Bronchial smooth muscle cell (primary cell): ENCODE data around the gene ACO2. TPM values are rescaled to one million over a fixed set of nuclear protein-coding genes. Genes with fewer than 3 reads are reported as not detected.

Source experiments
- total RNA-seq: library from RNA; depleted of rRNA; stranded (reverse); fragments of >200 nt; gene quantifications from 2 replicates; pipeline ENCODE4 v1.2.1, GENCODE V29; 2014

The ACO2 gene
- total RNA-seq: 72.7 and 77.5 TPM in 2 replicates

DNA sequence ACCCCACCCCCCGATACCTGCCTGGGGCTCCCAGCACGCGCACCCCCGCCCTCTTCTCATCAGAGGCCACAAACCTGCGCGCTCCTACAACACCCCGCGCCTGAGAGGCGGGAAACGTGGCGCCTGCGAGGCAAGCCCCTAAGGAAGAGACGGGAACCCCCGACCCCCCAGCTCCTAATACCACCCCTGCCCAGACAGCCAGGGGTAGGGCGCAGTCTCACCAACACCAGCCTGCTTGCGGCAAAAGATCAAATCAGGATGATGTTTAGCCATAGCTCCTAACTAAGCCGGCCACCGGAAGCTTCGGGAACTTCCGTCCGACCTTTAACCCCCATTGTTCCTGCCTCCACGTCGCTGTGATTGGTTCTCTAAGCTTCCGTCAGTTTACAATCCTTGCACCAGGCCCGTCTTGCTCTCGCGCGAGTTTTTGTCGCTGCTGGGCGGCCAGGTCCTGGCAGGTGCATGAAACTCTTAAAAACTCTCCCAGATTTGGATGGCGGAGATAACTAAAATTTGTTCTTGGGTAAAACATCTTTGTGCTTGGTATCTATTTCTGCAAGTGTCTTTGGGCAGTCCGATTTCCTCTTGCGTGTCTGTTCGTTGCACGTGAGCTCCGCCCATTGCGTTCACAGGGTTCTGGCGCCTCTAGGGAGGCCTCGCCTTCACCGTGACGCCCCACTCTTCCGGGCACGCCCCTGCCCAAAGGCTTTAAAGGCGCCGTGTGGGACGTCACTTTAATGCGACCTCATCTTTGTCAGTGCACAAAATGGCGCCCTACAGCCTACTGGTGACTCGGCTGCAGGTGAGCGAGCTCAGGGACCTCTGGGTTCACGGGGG lies at the start of gene ACO2, which contains the start of gene PHF5A:
Gene ACO2, plus strand, starts transcription at position 737 of the 837 bp plus-strand sequence. Its CDS starts 30 bp downstream, at position 767.
Gene PHF5A, minus strand, starts transcription at position 312 of the 837 bp plus-strand sequence. Its CDS starts 39 bp downstream, at position 273.

DNA sequence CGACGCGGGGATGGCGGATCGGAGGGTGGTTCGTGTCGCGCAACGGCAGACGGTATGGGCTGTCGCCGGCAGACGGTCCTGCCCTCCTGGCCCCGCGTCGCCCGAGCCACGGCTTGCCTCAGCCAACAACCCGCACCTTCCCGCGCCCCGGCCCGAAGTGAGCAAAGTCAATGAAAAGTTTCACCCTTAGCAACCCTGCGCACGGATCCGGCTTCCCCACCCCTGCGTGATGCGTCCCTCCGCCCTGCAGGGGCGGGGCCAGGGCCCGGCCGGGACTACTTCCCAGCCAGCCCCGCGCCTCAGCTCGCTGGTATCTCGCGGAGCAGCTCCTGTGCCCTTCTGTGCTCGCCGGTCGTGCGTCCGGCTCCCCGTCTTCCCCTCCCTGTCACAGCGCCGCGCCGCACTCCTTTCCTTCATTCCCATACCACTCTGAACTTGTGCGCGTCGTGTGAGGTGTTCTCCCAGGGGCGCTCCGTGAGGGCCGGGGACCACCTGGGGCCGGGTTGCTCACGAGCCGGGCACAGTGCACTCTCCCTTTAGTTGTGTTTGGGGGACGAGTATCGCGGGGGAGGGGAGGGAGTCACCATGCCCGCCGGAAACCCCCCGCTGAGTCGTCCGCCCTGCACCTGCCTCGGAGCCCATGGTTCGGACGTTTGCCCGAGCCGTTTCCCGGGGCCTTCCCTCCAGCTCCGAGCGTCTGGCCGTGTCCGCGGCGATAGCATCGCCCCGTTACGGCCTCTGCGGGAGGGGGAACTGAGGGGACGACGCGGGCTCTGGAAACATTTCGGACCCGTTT lies 22.1 kb upstream of the ACO2 start, which contains the start of gene TOB2:
Gene TOB2, minus strand, starts transcription at position 163 of the 796 bp plus-strand sequence. CDS start 9,456 bp downstream, outside the sequence.

DNA sequence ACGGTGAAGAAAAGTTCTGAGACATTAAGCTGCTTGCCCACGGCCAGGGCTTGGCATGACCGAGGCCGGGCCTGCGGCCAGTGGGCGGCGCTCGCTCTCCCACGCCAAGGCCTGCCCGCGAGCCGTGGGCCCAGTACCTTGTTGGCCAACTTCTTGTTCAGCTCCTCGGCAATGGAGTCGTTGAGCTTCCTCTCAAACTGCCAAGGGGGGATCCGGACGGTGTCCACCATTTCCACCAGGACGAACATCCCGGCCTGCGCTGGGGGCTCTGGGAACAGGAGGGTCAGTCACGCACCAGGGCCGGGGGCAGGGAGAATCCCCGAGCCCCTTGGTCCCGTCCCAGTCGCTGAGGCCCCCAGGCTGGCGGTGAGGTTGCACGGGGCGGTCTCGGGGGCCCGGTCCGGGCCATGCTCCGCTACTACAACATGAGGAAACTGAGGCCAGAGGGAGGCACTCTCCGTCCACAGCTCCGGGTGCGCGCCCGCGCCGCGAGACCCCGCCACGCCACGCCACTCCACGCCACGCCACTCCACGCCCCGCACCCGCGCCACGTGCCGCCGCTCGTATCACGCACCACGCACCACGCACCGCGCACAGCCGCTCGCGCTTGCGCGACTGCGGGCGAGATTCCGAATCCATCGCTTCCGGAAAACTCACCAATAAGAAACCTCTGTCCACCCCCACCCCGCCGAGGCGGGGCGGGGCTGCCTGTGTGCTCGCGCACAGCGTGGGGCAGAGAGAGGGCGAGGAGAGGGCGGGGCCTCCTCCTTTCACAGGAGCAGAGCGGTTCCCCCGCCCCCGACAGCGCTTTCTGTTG lies 75.1 kb downstream of the ACO2 start, which contains the start of gene POLR3H:
Gene POLR3H, minus strand, starts transcription at position 617 of the 817 bp plus-strand sequence. Its CDS starts 369 bp downstream, at position 248.

Other genes starting within 250 kb of the ACO2 start
- gene CHADL, start 228.2 kb upstream of the ACO2 start, total RNA-seq: 1.5 and 2.0 TPM in 2 replicates
- gene RANGAP1, start 182.9 kb upstream of the ACO2 start, total RNA-seq: 17.7 and 37.4 TPM in 2 replicates
- gene ZC3H7B, start 167.6 kb upstream of the ACO2 start, total RNA-seq: 36.0 and 37.0 TPM in 2 replicates
- gene TEF, start 87.2 kb upstream of the ACO2 start, total RNA-seq: 8.8 and 13.5 TPM in 2 replicates
- 12.4 and 14.3 TPM in 2 replicates for gene TOB2, start 22.3 kb upstream of the ACO2 start, total RNA-seq
- gene PHF5A, start 425 bp upstream of the ACO2 start, total RNA-seq: 61.5 and 86.0 TPM in 2 replicates
- gene POLR3H, start 75.4 kb downstream of the ACO2 start, total RNA-seq: 21.0 and 26.3 TPM in 2 replicates
- 9.8 and 11.4 TPM in 2 replicates for gene CSDC2, start 91.9 kb downstream of the ACO2 start, total RNA-seq
- 26.2 and 31.1 TPM in 2 replicates for gene PMM1, start 120.7 kb downstream of the ACO2 start, total RNA-seq
- gene DESI1, start 151.9 kb downstream of the ACO2 start, total RNA-seq: 4.8 and 8.7 TPM in 2 replicates
- 251 and 299 TPM in 2 replicates for gene XRCC6, start 152.2 kb downstream of the ACO2 start, total RNA-seq
- gene SNU13, start 219.8 kb downstream of the ACO2 start, total RNA-seq: 67.5 and 69.0 TPM in 2 replicates
- gene MEI1, start 230.4 kb downstream of the ACO2 start, total RNA-seq: 0.17 and 1.6 TPM in 2 replicates